Measurements from ENCODE around the gene ZBTB16. TPM values are rescaled to one million over a fixed set of nuclear protein-coding genes. Genes with fewer than 3 reads are reported as not detected.

The ZBTB16 gene
- 4.8 and 5.8 TPM in 2 replicates for total RNA-seq

DNA sequence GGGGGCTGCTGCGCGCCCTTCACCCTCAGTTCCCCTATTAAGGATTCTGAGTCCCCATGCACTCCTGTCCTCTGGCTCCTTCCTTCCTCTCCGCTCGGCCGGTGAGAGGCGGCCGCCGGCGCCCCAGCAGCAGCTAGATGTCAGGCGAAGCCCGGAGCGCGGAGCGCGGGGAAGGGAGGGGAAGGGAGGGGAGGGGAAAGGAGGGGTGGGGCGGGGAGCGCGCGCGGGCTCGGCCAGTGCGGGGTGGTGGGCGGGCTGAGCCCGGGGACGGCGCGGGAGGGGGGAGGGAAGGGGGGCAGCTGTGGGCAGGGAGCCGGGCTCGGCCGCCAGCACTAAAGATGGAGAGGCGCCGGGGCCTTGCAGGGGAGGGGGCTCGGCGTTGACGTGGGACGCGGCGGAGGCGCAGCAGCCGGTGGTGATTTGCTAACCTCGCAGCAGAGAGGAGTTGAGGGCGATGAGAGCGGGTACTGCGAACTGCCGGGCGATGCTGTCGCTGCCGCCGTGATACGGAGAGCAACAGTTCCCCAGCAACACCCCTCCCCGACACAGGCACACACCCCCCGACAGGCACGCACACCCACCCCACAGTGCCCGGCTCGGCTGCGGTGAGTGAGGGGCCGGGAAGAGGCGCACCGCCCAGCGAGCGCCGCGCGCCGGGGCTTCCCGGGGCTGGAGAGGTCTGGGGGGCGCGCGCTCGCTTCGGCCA is at the start of gene ZBTB16:
Gene ZBTB16, plus strand, starts transcription at position 434 of the 706 bp plus-strand sequence. CDS start 3,590 bp downstream, outside the sequence.
- intact Hi-C loops (cut with micrococcal nuclease) = loop anchor here (1.0 kb wide), 1 partner anchor 202 kb away; no protein-coding TSS in a partner anchor

DNA sequence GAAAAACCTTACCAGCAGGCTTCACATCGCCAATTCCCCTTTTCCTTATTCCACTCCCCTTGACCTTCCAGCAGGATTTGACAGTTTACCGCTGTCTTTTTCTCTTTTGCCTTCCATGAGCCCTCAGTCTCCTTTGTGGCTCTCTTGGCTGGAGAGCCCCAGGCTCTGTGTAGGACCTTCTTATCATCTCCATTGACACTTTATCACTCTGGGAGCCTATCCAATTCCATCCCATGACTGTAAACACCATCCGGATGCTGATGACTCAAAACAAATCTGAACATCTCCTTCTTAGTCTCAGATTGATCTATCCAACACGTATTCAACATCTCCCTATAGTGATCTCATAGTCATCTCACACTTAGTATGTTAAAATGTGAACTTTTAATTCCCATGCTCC is 48.6 kb upstream of the ZBTB16 start:
- intact Hi-C loops (cut with micrococcal nuclease) = no loop called here

DNA sequence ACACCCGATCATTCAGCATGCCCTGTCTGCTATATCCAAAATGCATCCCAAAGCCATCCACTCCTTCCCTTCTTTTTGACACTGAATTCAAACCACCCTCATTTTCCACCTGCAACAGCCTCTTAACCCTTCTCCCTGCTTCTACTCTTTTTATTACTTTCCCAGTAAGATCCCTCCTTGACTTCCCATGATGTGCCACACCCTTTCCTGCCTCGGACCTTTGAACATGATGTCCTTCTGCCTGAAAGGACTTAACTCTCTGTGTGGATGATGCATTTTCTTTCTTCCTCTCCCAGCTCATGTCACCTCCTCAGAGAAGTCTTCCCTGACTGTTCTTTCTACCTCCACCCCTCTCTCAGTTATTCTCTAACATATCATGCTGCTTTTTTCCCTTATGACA is 48.1 kb upstream of the ZBTB16 start:
- intact Hi-C loops (cut with micrococcal nuclease) = no loop called here

- intact Hi-C loops (cut with micrococcal nuclease) = no loop called here
Measured at GRCh38 chr11:114015117-114015516, 44.4 kb upstream of the ZBTB16 start.

DNA sequence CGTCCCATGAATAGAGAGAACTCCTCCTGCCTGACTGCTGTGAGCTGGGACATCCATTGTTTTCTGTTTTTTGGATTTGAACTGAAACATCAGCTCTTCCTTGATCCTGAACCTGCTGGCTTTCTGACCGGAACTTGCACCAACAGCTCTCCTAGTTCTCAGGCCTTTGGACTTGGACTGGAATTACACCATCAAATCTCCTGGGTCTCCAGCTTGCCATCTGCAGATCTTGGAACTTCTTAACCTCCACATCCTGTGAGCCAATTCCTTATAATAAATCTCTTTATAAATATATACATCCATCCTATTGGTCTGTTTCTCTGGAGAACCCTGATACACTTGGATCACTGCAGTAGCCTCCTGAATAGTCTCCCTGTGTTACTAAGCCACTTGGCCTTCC is 42.5 kb upstream of the ZBTB16 start:
- intact Hi-C loops (cut with micrococcal nuclease) = no loop called here

- intact Hi-C loops (cut with micrococcal nuclease) = no loop called here
Measured at GRCh38 chr11:114017723-114018122, 41.8 kb upstream of the ZBTB16 start.

GRCh38 chr11:114019046-114019445 is 40.5 kb upstream of the ZBTB16 start:
- intact Hi-C loops (cut with micrococcal nuclease) = no loop called here

DNA sequence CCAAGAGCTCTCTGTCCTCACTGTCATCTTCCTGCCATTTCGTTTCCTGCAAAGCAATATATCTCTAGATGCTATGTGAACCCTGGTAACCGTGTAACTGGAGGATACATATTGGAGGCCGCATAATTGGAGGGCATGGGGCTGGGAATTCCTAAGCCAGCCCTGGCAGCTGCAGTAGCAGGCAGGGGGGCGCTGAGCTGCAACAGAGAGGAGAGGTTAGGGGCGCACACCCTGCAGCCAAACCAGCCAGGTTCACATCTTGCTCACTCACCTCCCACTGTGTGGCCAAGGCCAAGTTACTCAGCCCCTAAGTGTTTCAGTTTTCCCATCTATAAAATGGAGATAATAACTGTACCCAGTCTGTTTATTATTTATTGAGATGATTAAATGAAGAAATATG is 39.9 kb upstream of the ZBTB16 start:
- intact Hi-C loops (cut with micrococcal nuclease) = no loop called here

GRCh38 chr11:114025329-114025907 is 34.1 kb upstream of the ZBTB16 start:
- intact Hi-C loops (cut with micrococcal nuclease) = no loop called here

DNA sequence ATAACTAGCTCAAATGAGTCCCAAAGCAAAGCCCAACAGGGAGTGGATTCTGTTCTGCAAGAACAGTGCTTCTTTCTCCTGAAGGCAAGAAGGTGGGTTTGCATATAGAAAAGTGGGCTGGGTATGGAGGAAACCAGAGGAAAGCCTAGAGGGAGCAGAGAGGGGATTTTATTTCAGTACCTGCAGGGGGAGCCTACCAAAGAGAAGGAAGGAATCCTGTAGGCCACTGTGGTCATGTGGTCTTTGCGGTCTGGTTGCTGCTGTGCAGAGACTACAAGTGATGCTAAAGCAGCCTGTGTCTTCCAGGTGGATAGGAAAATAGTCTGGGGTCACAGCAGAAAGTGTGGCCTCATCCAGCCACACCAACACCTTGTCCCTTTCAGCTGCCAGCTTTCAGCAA is 33.2 kb upstream of the ZBTB16 start:
- intact Hi-C loops (cut with micrococcal nuclease) = loop anchor here (2.0 kb wide), 1 partner anchor 234 kb away; no protein-coding TSS in a partner anchor

- intact Hi-C loops (cut with micrococcal nuclease) = loop anchor here (2.0 kb wide), 1 partner anchor 233 kb away; no protein-coding TSS in a partner anchor
Measured at GRCh38 chr11:114027391-114027790, 32.1 kb upstream of the ZBTB16 start.

GRCh38 chr11:114027926-114028325 is 31.6 kb upstream of the ZBTB16 start:
- intact Hi-C loops (cut with micrococcal nuclease) = loop anchor here (2.0 kb wide), 1 partner anchor 233 kb away; no protein-coding TSS in a partner anchor

DNA sequence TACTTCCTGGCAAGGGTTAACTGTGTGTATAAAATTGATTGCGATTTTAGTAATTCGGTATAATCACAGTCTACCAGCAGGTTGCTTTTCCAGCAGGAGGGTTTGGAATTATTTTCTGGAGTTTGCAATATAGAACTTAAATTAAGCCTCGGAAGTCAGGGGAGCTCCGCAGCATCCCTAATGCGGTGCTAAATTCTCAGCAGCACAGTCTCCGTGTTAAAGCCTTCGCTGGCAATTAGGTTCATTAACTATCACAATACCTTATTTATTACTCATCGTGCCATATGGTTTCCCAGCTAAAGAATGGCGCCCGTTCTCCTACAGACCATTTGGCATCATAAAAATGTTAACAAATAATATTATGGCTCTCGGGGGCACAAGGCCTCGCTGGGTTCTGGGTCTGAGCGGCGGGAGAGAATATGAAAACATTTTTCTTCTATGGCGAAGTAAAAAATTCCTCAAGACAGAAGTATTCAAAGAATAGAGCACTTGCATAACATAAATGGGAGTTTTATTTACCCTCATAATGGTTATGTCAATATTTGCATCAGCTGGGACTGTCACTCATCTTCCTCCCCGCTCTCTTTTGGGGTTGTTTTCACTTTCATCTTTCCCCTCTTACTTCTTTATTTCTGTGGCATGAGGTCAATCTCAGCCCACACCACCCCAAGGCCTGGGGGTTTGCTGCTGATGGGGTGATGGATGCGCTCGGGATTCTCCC is 28.1 kb upstream of the ZBTB16 start:
- intact Hi-C loops (cut with micrococcal nuclease) = no loop called here

- intact Hi-C loops (cut with micrococcal nuclease) = no loop called here
Measured at GRCh38 chr11:114031967-114032320, 27.6 kb upstream of the ZBTB16 start.

GRCh38 chr11:114033066-114033465 is 26.4 kb upstream of the ZBTB16 start:
- intact Hi-C loops (cut with micrococcal nuclease) = no loop called here

DNA sequence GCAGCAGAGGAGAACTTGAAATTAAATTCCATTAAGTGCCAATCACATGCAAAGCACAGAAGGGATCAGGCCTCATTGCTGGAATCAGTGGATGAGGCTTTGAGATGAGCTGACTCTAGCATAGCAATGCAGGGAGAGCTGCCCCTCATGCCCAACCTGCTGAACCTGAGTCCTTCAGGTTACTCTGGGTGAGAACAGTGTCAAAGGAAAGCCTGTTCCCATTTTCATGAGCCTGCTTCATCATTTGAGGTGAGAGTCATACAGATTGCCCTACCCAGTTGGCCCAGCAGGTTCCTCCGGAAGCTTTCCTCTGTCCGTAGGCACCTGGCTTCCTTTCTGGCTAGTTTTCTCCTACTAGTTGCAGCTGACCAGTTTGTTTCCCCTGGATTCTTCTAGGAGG is 25.9 kb upstream of the ZBTB16 start:
- intact Hi-C loops (cut with micrococcal nuclease) = no loop called here

GRCh38 chr11:114034956-114035355 is 24.6 kb upstream of the ZBTB16 start:
- intact Hi-C loops (cut with micrococcal nuclease) = loop anchor here (5.0 kb wide), 1 partner anchor 147 kb away; no protein-coding TSS in a partner anchor

DNA sequence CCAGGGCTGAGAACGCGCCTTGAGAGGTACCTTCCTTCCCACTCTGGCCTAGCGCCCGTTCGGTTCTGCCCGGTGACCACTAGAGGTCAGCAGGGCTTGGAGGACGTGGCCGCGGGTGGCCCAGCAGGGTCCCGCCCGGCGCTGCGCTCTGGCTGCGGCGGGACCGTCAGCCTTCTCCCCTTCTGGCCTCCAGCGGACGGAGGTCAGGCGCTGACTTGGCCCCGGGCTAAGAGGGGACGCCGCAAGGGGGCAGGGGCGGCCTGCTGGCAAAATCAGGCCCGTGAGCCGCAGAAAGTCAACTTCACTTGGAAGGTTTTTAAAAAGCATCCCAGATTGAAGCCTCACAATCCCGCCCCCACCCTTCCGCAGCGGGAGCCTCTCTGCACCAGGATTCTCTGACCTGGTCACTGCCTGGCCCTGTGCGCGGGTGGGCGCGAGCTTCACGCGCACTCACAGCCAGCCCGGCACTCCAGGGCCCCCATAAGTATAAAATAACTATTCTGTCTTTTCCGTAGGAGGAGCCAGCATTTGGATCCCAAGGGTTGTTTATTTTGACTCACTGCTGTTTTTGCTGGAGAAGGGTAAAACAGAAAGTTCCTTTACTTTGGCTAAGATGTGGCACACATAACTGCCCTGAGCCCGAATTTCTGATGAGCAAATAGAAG is 23.2 kb upstream of the ZBTB16 start:
- intact Hi-C loops (cut with micrococcal nuclease) = loop anchor here (1.0 to 5.0 kb wide), 6 partner anchors 25 to 225 kb away; no protein-coding TSS in a partner anchor

- intact Hi-C loops (cut with micrococcal nuclease) = loop anchor here (1.0 to 5.0 kb wide), 6 partner anchors 24 to 224 kb away; no protein-coding TSS in a partner anchor
Measured at GRCh38 chr11:114036958-114037357, 22.6 kb upstream of the ZBTB16 start.

DNA sequence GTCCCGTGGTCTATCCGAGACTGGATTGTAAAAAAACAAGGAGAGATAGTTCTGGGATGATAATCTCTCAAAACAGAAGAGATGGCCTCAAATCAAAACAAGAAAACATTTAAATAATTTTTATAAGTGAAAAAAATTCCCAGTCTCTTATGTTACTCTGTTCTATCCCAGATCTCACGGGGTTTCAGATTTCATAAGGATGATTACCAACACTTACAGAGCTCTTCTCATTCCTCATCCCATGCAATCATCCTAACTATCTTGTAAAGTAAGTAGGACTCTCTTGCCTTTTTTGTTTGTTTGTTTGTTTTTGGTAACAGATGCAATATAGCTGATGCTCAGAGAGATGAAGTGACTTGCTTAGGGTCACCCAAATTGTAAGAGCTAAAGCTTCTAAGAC is 20.0 kb upstream of the ZBTB16 start:
- intact Hi-C loops (cut with micrococcal nuclease) = loop anchor here (5.0 kb wide), 1 partner anchor 143 kb away; no protein-coding TSS in a partner anchor

- intact Hi-C loops (cut with micrococcal nuclease) = no loop called here
Measured at GRCh38 chr11:114040706-114041211, 18.8 kb upstream of the ZBTB16 start.
